Fibroblast of pulmonary artery (primary cell): ENCODE data around the gene BABAM2.
"Not testable (repeated sequence)": the region's sequence is repeated elsewhere in the genome, so short reads cannot be mapped to it uniquely, and the experiment has no call there.

Source experiments
- DNase-seq: peaks from one replicate; pipeline ENCODE4 v3.0.0-alpha.2; 2010; ENCODE audit warnings: low read depth
- H3K4me3 ChIP-seq: replicated peaks from 2 replicates; pipeline ENCODE4 v1.5.1; 2011; ENCODE audit warnings: low read depth, mild to moderate bottlenecking, control low read depth, low read length, moderate library complexity
- TF ChIP-seq, protein P1 (sequence below): IDR thresholded peaks from 2 replicates; pipeline ENCODE4 v1.5.1; 2011; ENCODE audit warnings: mild to moderate bottlenecking, control low read depth, low read length, inconsistent platforms; ENCODE audit errors: missing control alignments

Gene BABAM2

DNA sequence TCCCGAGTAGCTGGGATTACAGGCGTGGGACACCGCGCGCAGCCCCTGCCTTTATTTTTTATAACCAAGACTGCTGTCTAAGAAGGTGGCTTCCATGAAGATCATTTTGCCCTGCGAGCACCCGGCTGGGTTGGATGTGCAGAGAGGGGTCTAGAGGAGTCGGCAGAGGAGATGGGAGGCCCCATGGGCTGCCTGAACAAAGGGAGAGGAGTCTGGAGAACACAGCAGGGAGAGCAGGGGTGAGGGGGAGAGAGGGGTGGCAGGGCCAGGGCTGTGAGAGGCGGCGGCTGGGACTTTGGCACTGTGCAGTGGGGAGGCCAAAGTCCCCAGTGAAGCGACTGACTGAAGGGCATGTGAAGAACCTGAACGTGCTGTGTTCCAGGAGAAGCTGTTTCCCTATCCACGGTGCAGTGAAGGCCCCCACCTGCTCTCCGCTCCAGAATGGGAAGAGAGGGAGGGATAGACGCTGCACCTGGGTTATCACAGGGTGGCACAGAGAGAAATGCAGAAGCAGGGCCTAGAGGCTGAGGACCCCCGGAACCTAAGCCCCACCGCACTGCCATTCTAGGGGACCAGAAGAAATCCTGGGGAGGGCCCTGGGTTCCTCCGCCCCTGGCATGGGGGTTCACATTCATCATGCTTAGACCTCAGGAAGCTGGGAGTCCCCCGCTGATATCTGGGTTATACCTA is 477.3 kb downstream of the BABAM2 start:
- TF ChIP-seq, protein P1, sequence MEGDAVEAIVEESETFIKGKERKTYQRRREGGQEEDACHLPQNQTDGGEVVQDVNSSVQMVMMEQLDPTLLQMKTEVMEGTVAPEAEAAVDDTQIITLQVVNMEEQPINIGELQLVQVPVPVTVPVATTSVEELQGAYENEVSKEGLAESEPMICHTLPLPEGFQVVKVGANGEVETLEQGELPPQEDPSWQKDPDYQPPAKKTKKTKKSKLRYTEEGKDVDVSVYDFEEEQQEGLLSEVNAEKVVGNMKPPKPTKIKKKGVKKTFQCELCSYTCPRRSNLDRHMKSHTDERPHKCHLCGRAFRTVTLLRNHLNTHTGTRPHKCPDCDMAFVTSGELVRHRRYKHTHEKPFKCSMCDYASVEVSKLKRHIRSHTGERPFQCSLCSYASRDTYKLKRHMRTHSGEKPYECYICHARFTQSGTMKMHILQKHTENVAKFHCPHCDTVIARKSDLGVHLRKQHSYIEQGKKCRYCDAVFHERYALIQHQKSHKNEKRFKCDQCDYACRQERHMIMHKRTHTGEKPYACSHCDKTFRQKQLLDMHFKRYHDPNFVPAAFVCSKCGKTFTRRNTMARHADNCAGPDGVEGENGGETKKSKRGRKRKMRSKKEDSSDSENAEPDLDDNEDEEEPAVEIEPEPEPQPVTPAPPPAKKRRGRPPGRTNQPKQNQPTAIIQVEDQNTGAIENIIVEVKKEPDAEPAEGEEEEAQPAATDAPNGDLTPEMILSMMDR, result no peak
- H3K4me3 ChIP-seq, result no peak overlapping the region
- DNase-seq, result no peak

DNA sequence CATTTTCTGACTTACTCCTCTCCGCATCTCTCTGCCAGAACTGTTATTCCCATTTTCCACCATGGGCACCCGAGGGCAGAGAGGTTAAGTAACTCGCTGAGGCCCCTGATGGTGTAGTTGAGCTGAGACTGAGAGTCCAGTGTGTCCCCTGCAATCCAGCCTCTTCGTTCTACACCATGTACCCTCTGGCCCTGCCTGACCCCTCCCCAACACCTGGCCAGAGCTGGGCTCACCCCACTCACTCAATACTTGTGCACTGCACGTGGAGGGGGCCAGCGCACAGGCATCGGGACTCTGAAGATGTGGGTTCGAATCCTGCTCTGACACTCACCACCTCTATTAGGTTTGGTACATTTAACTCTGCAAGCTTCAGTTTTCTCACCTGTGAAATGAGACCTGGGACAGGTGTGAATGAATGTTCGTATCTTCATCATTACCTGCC is 477.8 kb downstream of the BABAM2 start:
- no peak for DNase-seq
- TF ChIP-seq, protein P1, result no peak
- no peak overlapping the region for H3K4me3 ChIP-seq

DNA sequence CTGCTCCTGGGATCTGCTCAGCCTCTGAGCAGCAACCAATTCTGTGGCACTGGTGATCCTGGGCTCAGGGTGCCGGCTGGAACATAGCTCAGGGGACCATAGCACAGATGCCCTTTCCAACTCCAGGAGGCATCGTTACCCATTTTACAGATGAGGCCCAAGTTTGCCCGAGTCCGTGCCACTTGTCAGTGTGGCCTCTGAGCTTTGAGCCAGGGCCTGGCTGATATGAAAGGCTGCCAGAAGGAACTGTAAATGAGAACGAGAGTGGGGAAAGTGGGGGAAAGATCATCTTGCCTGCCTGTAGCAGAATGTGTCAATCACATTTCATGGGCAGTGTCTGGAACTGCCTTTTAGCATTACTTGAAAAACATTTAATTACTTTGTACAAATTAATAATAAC is 478.8 kb downstream of the BABAM2 start:
- no peak overlapping the region for H3K4me3 ChIP-seq
- TF ChIP-seq, protein P1, result no peak
- no peak for DNase-seq

DNA sequence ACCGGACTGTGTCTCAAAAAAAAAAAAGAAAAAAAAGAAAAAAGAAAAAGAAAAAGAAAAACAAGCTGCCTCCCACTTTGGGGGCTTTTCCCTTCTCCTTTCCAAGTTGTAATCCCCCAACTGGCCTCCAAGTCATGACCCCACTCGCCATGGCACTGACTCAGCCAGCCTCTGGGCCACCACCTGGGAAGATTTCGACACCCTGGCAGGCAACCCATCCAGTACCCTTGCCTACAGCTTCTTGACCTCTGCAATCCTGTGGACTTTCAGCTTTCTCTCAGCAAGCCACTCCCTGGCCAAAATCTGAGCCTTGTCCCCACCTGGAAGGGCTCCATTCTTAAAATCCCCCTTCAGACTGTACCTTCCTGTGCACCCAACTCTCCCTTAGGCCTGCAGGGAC is 479.8 kb downstream of the BABAM2 start:
- H3K4me3 ChIP-seq, result no peak overlapping the region
- no peak for DNase-seq
- TF ChIP-seq, protein P1, result no peak

DNA sequence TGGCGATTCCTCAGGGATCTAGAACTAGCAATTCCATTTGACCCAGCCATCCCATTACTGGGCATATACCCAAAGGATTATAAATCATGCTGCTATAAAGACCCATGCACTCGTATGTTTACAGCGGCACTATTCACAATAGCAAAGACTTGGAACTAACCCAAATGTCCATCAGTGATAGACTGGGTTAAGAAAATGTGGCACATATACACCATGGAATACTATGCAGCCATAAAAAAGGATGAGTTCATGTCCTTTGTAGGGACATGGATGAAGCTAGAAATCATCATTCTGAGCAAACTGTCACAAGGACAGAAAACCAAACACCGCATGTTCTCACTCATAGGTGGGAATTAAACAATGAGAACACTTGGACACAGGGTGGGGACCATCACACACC is 481.2 kb downstream of the BABAM2 start:
- DNase-seq, H3K4me3 ChIP-seq: not testable (repeated sequence)

DNA sequence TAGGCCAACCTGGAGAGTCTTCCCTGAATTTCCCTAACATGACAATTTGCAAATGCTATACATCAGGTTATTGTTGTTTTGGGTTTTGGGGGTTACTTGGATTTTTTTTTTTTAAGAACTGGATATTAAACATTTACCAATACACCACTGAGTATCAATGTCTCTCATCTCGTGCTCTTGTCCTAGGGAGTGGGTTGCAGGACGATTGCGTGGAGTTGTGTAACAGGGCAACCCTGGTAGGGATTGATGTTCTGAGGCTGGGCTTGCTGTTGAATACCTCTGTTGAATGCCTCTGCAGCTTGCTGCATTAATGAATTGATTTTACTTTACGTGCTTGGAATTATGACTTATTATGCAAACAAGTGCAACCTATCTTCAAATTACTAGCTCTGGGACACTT is 483.3 kb downstream of the BABAM2 start:
- no peak overlapping the region for H3K4me3 ChIP-seq
- no peak for DNase-seq
- TF ChIP-seq, protein P1, result no peak

DNA sequence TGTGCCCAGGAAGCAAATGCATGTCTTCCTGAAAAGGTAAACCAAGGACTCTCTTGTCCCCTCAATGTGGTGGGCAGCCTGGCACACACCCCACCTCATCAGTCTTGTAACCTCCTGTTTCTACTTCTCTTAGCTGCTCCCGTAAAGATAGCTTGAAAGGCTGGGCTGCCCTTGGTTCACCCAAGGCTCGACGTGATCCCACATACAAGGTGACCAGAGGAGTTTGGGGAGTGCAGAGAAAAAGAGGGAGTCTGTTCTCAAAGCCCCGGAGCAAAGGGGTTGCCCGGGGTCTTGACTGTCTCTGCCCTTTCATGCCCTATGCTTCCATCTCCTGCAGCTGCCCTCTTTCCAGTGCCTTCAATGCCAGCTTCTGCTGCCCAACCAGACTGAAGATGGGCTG is 483.8 kb downstream of the BABAM2 start:
- TF ChIP-seq, protein P1, result no peak

More for the DNA sequence above, 483.8 kb downstream of the BABAM2 start:
- H3K4me3 ChIP-seq, result no peak overlapping the region
- no peak for DNase-seq
